Suprapubic skin (tissue), 4 donors: Measurements from ENCODE around the gene INHBC. TPM values are rescaled to one million over a fixed set of nuclear protein-coding genes. Genes with fewer than 3 reads are reported as not detected.
"Not testable (repeated sequence)": the region's sequence is repeated elsewhere in the genome, so short reads cannot be mapped to it uniquely, and the experiment has no call there.

Source experiments
- DNase-seq, 2 donors: peaks; one replicate each; pipeline ENCODE4 v3.0.0-alpha.2; 2019; ENCODE audit warnings: low spot score in 2 of 2
- H3K27ac ChIP-seq: fragments of 200-600 bp; sonication (generic); one replicate; pipeline ENCODE4 v1.5.1; 2019
- H3K27me3 ChIP-seq: fragments of 200-600 bp; sonication (generic); one replicate; pipeline ENCODE4 v1.5.1; 2019
- H3K36me3 ChIP-seq: fragments of 200-600 bp; sonication (generic); one replicate; pipeline ENCODE4 v1.5.1; 2019
- H3K4me1 ChIP-seq: fragments of 200-600 bp; sonication (generic); one replicate; pipeline ENCODE4 v1.5.1; 2019
- H3K4me3 ChIP-seq: fragments of 200-600 bp; sonication (generic); one replicate; pipeline ENCODE4 v1.5.1; 2019; ENCODE audit warnings: mild to moderate bottlenecking
- H3K9me3 ChIP-seq: fragments of 200-600 bp; sonication (generic); one replicate; pipeline ENCODE4 v1.5.1; 2019
- EP300 ChIP-seq: sonication (generic); formaldehyde crosslinking; IDR thresholded peaks from one replicate; pipeline ENCODE4 v1.6.1; 2017; ENCODE audit warnings: antibody characterized with exemption
- POLR2A ChIP-seq, 2 donors: fragments of 450-650 bp; IDR thresholded peaks; one replicate each; pipeline ENCODE4 v1.6.1; 2017; ENCODE audit warnings: antibody characterized with exemption in 2 of 2, mild to moderate bottlenecking in 2 of 2, moderate library complexity in 2 of 2
- POLR2AphosphoS5 ChIP-seq, 3 donors: sonication (generic); formaldehyde crosslinking; IDR thresholded peaks; one replicate each; pipeline ENCODE4 v1.6.1; 2017; ENCODE audit warnings: antibody characterized with exemption in 3 of 3
- WGBS: methylation state at CpG from one replicate; pipeline ENCODE4 v1.1.5; 2018; 5-methylcytosine and 5-hydroxymethylcytosine counted together
- total RNA-seq, 4 donors: library from RNA; depleted of rRNA; stranded (reverse); fragments of >200 nt; gene quantifications; one replicate each; pipeline ENCODE4 v1.1.0, GENCODE V29; 2016
- TF ChIP-seq, protein P1 (sequence below), 2 donors: fragments of 200-600 bp in 1 of 2; fragments of 450-650 bp in 1 of 2; sonication (generic) in 1 of 2; IDR thresholded peaks; one replicate each; pipeline ENCODE4 v1.5.1; 2016 to 2019; ENCODE audit warnings: antibody characterized with exemption in 2 of 2, mild to moderate bottlenecking in 1 of 2, moderate library complexity in 1 of 2

Gene INHBC
- total RNA-seq, 4 donors from 2014 or later = not detected

DNA sequence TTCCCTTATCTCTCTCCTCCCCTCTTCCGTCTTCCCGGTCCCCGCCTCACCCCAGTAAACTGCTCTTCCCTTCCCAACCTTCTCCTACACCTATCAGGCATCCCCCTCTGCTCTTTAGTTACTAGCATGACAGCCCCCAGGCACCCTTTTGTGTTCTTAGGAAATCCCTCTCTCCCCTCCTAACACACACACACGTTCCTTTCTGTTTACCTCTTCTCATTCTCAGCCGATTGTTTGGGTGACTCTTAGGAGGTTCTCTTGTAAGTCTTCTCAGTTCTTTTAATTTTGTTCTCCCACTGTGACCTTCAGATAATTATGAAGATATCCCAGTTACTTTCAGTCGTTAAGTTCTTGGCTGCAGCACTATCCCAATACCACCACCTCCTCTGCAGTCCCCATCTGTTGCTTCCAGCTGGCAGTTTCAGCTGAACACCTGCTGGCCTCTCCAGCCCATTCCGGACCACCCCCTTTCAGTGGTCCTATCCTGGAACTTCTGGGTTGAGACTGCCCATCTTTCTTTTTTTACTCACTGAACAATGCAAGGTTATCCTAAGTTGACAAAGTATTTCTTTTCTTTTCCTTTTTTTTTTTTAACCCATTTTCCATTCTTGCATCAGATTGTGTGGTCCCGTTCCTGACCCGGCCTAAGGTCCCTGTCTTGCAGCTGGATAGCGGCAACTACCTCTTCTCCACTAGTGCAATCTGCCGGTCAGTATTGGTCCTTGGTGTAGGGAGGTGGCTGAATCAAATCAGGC lies 54.0 kb downstream of the INHBC start:
- Histone ChIP-seq H3K27ac (peak overlapping the region; percentile 66), H3K36me3 (peaks cover 37% of the 10 kb centered on the region), H3K27me3 (no peaks in the 10 kb centered on the region), H3K4me3 (peak overlapping the region; percentile 80), H3K4me1 (peaks cover 17% of the 10 kb centered on the region), H3K9me3 (no peaks in the 10 kb centered on the region)
- WGBS = 34% methylated on average over 11 of the region's 11 CpGs
- TF ChIP-seq POLR2A (IDR thresholded peaks at IDR 0.05) (no peak), POLR2AphosphoS5 (IDR thresholded peaks at IDR 0.05) (no peak), EP300 (no peak)
- TF ChIP-seq, protein P1, sequence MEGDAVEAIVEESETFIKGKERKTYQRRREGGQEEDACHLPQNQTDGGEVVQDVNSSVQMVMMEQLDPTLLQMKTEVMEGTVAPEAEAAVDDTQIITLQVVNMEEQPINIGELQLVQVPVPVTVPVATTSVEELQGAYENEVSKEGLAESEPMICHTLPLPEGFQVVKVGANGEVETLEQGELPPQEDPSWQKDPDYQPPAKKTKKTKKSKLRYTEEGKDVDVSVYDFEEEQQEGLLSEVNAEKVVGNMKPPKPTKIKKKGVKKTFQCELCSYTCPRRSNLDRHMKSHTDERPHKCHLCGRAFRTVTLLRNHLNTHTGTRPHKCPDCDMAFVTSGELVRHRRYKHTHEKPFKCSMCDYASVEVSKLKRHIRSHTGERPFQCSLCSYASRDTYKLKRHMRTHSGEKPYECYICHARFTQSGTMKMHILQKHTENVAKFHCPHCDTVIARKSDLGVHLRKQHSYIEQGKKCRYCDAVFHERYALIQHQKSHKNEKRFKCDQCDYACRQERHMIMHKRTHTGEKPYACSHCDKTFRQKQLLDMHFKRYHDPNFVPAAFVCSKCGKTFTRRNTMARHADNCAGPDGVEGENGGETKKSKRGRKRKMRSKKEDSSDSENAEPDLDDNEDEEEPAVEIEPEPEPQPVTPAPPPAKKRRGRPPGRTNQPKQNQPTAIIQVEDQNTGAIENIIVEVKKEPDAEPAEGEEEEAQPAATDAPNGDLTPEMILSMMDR (IDR thresholded peaks at IDR 0.05) = no peak
- DNase-seq = no peak

DNA sequence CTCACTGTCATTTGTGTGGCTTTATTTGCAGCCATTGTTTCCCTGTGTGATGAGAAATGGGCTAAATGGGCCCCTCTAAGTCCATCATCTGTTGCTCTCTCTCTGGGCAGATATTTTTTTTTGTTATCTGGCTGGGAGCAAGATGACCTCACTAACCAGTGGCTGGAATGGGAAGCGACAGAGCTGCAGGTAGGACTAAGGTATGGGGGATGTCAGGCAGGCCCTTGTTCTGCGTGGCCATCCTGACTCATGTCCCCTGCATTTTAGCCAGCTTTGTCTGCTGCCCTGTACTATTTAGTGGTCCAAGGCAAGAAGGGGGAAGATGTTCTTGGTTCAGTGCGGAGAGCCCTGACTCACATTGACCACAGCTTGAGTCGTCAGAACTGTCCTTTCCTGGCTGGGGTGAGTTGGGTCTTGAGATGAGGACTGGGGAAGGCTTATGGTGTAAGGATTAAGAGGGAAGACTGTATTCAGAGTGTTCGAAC lies 54.6 kb downstream of the INHBC start:
- Histone ChIP-seq H3K4me3 (peak overlapping the region; percentile 80), H3K27me3 (no peaks in the 10 kb centered on the region), H3K9me3 (no peaks in the 10 kb centered on the region), H3K36me3 (peaks cover 37% of the 10 kb centered on the region), H3K4me1 (peaks cover 17% of the 10 kb centered on the region), H3K27ac (no peak overlapping the region)
- TF ChIP-seq POLR2AphosphoS5 (IDR thresholded peaks at IDR 0.05) = no peak
- no peak for TF ChIP-seq POLR2A (IDR thresholded peaks at IDR 0.05)
- TF ChIP-seq EP300 = no peak
- TF ChIP-seq, protein P1 (IDR thresholded peaks at IDR 0.05) = no peak
- 86% methylated on average over 5 of the region's 5 CpGs for WGBS
- DNase-seq = no peak

DNA sequence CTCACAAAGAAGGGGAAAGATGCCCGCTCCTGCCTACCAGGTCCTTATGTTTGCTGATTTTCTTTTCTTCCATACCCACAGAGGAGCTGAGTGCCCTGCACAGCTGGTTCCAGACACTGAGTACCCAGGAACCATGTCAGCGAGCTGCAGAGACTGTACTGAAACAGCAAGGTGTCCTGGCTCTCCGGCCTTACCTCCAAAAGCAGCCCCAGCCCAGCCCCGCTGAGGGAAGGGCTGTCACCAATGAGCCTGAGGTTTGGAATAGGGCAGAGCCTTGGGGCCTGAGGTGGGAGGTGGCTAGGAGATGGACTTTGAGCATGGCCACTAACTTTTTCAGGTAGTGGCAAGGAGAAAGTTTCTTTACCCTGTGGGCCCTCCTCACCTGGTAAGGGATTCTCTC lies 55.5 kb downstream of the INHBC start:
- 98% methylated on average over 4 of the region's 4 CpGs for WGBS
- no peak for DNase-seq
- Histone ChIP-seq H3K9me3 (no peaks in the 10 kb centered on the region), H3K36me3 (peaks cover 41% of the 10 kb centered on the region), H3K27ac (no peak overlapping the region), H3K27me3 (no peaks in the 10 kb centered on the region), H3K4me3 (no peak overlapping the region), H3K4me1 (peaks cover 17% of the 10 kb centered on the region)
- no peak for TF ChIP-seq EP300
- TF ChIP-seq POLR2AphosphoS5 (IDR thresholded peaks at IDR 0.05) = no peak
- TF ChIP-seq POLR2A (IDR thresholded peaks at IDR 0.05) = no peak
- TF ChIP-seq, protein P1 (IDR thresholded peaks at IDR 0.05) = no peak

DNA sequence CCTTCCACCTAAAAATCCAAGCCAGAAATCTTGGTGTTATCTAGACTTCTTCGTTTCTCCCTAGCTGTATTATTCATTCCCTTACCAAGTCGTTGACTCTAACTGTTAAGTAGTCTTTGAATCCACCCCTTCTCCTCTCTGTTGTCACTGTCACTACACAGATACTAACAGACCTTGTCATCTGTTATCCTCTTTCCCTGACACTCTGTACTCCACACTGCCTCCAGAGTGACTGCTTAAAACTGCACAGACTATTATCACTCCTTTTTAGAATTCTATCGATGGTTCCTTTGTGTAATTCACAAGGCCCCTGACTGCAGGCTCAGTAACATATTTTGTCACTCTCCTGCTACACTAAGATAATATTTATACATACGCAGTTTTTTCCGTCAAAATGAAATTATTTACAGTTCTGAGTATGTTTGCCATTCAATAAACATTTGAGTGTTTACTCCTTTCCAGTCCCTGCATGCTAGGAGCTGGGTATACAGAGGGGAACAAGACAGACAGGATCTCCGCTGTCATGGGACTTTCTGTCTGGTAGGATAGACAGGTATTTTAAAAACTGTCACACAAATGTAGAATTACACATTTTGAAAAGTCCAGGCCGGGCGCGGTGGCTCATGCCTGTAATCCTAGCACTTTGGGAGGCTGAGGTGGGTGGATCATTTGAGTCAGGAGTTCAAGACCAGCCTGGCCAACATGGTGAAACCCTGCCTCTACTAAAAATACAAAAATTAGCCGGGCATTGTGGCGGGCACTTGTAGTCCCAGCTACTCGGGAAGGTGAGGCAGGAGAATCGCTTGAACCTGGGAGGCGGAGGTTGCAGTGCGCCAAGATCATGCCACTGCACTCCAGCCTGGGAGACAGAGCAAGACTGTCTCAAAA lies 57.1 kb downstream of the INHBC start:
- no peak overlapping the region for H3K4me3 ChIP-seq
- H3K9me3 ChIP-seq = no peaks in the 10 kb centered on the region
- H3K4me1 ChIP-seq = peaks cover 17% of the 10 kb centered on the region
- TF ChIP-seq POLR2AphosphoS5 (IDR thresholded peaks at IDR 0.05) = no peak
- TF ChIP-seq EP300 = no peak
- TF ChIP-seq POLR2A (IDR thresholded peaks at IDR 0.05) = no peak
- TF ChIP-seq, protein P1 (IDR thresholded peaks at IDR 0.05) = no peak
- DNase-seq = no peak
- no peak overlapping the region for H3K27ac ChIP-seq
- no peaks in the 10 kb centered on the region for H3K27me3 ChIP-seq
- 92% methylated on average over 15 of the region's 15 CpGs for WGBS
- peaks cover 54% of the 10 kb centered on the region for H3K36me3 ChIP-seq

DNA sequence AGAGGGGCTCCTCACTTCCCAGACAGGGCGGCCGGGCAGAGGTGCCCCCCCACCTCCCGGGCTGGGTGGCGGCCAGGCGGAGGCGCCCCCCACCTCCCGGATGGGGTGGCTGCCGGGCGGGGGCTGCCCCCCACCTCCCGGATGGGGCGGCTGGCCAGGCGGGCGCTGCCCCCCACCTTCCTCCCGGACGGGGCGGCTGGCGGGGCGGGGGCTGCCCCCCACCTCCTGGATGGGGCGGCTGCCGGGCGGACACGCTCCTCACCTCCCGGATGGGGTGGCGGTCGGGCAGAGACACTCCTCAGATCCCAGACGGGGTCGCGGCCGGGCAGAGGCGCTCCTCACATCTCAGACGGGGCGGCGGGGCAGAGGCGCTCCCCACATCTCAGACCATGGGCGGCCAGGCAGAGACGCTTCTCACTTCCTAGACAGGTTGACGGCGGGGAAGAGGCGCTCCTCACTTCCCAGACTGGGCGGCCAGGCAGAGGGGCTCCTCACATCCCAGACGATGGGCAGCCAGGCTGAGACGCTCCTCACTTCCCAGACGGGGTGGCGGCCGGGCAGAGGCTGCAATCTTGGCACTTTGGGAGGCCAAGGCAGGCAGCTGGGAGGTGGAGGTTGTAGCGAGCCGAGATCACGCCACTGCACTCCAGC lies 60.6 kb downstream of the INHBC start:
- H3K27ac ChIP-seq, H3K4me1 ChIP-seq, H3K27me3 ChIP-seq, H3K4me3 ChIP-seq, H3K9me3 ChIP-seq, DNase-seq: not testable (repeated sequence)
- 88% methylated on average over 32 of the region's 48 CpGs for WGBS
- H3K36me3 ChIP-seq = peaks cover 73% of the 10 kb centered on the region
